ENCODE results near the gene KLHL40. TPM values are rescaled to one million over a fixed set of nuclear protein-coding genes. Genes with fewer than 3 reads are reported as not detected.

KLHL40 gene
- polyA plus RNA-seq, 4 donors = 0.01 to 1.1 (median 0.60) TPM

DNA sequence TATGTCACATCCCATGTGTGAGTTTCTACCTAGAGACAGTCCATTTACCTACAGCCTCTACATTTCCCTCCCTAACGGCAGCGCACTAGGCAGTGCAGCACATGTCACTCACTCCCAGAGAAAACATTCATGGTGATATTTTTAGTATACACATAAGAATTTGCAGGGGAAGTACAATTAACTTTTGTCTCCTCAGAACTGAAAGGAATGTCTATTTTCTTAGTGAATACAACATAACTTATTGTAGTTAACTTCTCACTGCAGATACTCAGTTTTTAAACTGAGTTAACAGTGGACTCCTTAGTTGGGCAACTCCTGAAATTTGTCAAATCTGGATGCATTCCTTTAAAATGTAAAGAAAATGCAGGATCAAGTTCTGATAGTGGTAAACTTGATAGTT is 36.3 kb upstream of the KLHL40 start:
- peaks cover 2 to 20% (median 2%) of the 10 kb centered on the region in 3 donors for H3K4me1 ChIP-seq (ENCODE audit: control insufficient read depth in 3 of 3, insufficient read depth in 2 of 3, low read depth in 1 of 3, low read length in 2 of 3)
- FAIRE-seq = no peak
- 80 to 93% (median 89%) methylated on average over 2 of the region's 2 CpGs for WGBS, 3 donors
- H3K27ac ChIP-seq (ENCODE audit: low read depth in 1 of 3, low read length in 2 of 3) = no peak overlapping the region
- no peak overlapping the region for H3K4me3 ChIP-seq (ENCODE audit: low read depth in 1 of 3, low read length in 3 of 3)
- H3K36me3 ChIP-seq (ENCODE audit: control insufficient read depth in 3 of 3, insufficient read depth in 2 of 3, low read depth in 1 of 3, low read length in 3 of 3) = peaks cover 8 to 32% (median 21%) of the 10 kb centered on the region in 3 donors
- H3K27me3 ChIP-seq (ENCODE audit: control insufficient read depth in 3 of 3, insufficient read depth in 3 of 3, low read length in 3 of 3) = no peaks in the 10 kb centered on the region
- H3K9me3 ChIP-seq (ENCODE audit: control insufficient read depth in 2 of 2, insufficient read depth in 1 of 2, low read depth in 1 of 2, low read length in 1 of 2) = no peaks in the 10 kb centered on the region
- no peak for DNase-seq

DNA sequence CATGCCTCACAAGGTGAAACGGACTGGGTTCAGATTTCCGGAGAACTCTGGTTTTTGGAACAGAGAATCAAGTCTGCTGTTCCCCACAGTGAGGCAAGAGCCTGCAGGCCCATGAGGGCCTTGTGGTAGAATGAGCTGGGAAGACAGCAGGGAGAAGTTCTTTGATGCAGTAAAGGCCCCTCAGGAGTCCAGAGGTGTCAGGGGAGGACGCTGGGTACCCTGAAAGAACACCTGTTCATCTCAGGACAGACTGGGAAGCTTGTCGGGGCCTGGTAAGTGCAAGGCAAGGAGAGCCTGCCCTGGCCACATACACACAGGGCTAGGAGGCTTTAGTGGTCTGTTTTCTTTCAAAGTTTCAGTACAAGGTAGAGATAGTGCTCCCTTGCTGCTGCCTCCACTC is 35.6 kb upstream of the KLHL40 start:
- DNase-seq = no peak
- Histone ChIP-seq H3K36me3 (ENCODE audit: control insufficient read depth in 3 of 3, insufficient read depth in 2 of 3, low read depth in 1 of 3, low read length in 3 of 3) (peaks cover 6 to 27% (median 19%) of the 10 kb centered on the region in 3 donors), H3K27me3 (ENCODE audit: control insufficient read depth in 3 of 3, insufficient read depth in 3 of 3, low read length in 3 of 3) (no peaks in the 10 kb centered on the region), H3K4me1 (ENCODE audit: control insufficient read depth in 3 of 3, insufficient read depth in 2 of 3, low read depth in 1 of 3, low read length in 2 of 3) (peaks cover 2 to 20% (median 2%) of the 10 kb centered on the region in 3 donors), H3K9me3 (ENCODE audit: control insufficient read depth in 2 of 2, insufficient read depth in 1 of 2, low read depth in 1 of 2, low read length in 1 of 2) (no peaks in the 10 kb centered on the region), H3K4me3 (ENCODE audit: low read depth in 1 of 3, low read length in 3 of 3) (no peak overlapping the region), H3K27ac (ENCODE audit: low read depth in 1 of 3, low read length in 2 of 3) (no peak overlapping the region)
- WGBS, 3 donors = 76 to 81% (median 80%) methylated on average over 4 of the region's 4 CpGs
- FAIRE-seq = no peak

DNA sequence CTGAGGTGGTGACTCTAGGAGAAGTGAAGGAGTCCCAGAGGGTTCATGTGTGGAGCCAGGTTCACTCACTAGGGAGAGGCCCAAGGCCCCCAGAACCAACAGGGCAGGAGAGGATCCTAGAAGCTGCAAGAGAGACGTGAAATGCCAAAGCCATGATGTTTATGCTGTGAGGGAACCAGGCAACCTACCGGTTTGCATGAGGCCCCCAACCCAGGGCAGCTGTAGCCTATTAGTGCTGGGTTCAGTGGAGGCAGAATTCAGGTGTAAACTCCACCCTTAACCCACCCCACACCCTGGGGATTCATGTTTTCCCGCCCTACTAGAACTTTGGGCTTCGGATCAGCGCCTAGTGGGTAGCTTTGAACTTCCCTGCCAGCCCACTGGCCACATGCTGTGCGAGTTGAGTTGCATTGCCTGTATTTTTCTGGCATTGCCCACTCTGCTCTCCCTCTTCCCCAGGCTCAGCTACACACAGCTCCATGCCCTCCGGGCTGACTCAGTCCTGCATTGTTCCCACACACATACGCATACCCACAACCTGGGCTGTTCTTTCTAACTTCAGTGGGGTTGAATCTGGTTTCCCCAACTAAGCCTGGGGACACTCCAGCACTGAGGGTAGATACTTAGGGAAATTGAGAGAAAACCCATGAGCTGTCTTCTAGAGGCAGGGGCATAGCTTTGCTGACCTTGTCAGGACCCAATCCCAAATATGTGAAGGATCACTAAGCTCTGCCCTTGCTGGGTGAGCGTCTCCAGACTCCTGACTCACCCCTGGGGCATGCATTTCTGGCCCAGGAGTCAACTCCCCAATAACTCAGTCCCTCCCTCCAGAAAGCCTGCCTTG is 33.9 kb upstream of the KLHL40 start:
- WGBS, 3 donors = 81 to 93% (median 92%) methylated on average over 9 of the region's 9 CpGs
- H3K4me1 ChIP-seq (ENCODE audit: control insufficient read depth in 3 of 3, insufficient read depth in 2 of 3, low read depth in 1 of 3, low read length in 2 of 3) = peaks cover 2 to 28% (median 2%) of the 10 kb centered on the region in 3 donors
- DNase-seq (no peak), FAIRE-seq (no peak)
- H3K4me3 ChIP-seq (ENCODE audit: low read depth in 1 of 3, low read length in 3 of 3) = no peak overlapping the region
- H3K9me3 ChIP-seq (ENCODE audit: control insufficient read depth in 2 of 2, insufficient read depth in 1 of 2, low read depth in 1 of 2, low read length in 1 of 2) = no peaks in the 10 kb centered on the region
- peaks cover 4 to 23% (median 15%) of the 10 kb centered on the region in 3 donors for H3K36me3 ChIP-seq (ENCODE audit: control insufficient read depth in 3 of 3, insufficient read depth in 2 of 3, low read depth in 1 of 3, low read length in 3 of 3)
- H3K27me3 ChIP-seq (ENCODE audit: control insufficient read depth in 3 of 3, insufficient read depth in 3 of 3, low read length in 3 of 3) = no peaks in the 10 kb centered on the region
- H3K27ac ChIP-seq (ENCODE audit: low read depth in 1 of 3, low read length in 2 of 3) = no peak overlapping the region

DNA sequence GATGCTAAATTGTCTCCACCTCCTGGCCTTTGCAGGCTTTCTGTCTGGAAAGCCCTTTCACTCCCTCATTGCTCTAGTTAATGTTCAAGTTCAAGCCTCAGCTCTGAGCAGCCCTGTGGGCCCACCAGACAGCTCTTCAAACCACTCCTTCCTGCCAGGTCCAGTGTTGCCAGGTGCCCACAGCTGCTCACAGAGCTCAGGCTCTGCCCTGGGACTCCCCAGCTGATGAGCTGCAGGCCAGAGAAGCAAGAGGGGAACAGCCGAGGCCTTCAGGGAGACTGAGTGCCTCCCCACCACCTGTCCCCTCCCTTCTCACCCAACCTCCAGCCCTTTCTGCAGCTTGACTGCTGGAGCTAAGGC is 33.1 kb upstream of the KLHL40 start:
- no peak for DNase-seq
- H3K4me1 ChIP-seq (ENCODE audit: control insufficient read depth in 3 of 3, insufficient read depth in 2 of 3, low read depth in 1 of 3, low read length in 2 of 3) = peaks cover 2 to 28% (median 2%) of the 10 kb centered on the region in 3 donors
- peak overlapping the region in 1 of 3 donors; percentile 48 for H3K27ac ChIP-seq (ENCODE audit: low read depth in 1 of 3, low read length in 2 of 3)
- peaks cover 0 to 20% (median 10%) of the 10 kb centered on the region in 3 donors for H3K36me3 ChIP-seq (ENCODE audit: control insufficient read depth in 3 of 3, insufficient read depth in 2 of 3, low read depth in 1 of 3, low read length in 3 of 3)
- no peaks in the 10 kb centered on the region for H3K9me3 ChIP-seq (ENCODE audit: control insufficient read depth in 2 of 2, insufficient read depth in 1 of 2, low read depth in 1 of 2, low read length in 1 of 2)
- H3K27me3 ChIP-seq (ENCODE audit: control insufficient read depth in 3 of 3, insufficient read depth in 3 of 3, low read length in 3 of 3) = no peaks in the 10 kb centered on the region
- no peak for FAIRE-seq
- no peak overlapping the region for H3K4me3 ChIP-seq (ENCODE audit: low read depth in 1 of 3, low read length in 3 of 3)
- 50 to 69% (median 56%) methylated on average over 1 of the region's 1 CpG for WGBS, 3 donors

DNA sequence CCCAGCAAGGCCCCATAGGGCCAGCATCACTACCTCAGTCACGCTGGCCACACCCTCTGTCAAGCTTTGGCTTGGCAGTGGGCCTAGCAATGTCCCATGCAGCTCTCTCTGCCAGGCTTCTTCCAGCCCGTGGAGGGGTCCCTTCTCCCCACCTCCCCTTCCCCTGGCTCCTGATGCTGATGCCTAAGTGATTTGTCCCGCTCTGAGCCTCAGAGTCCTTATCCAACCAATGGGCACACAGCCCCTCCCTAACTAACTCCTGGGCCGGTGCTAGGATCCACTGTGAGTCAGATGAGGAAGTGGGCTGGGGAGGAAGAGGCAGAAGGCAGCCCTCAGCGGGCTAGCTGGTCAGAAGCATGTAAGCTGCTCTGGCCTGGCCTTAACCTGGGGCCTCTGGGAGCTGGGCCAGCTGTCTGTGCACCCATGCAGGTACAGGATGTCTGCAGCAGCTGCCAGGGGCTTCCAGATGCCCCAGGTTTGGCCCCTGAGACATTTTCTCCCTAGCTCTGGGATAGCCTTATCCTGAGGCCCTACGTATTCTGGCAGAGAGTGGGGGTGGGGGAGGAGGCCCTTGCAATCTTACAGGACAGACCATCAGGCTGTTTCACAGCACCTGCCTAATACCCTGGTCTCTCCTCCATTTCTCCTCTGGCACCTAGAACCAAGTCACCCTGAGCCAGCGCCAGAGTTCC is 32.6 kb upstream of the KLHL40 start:
- peaks cover 0 to 18% (median 8%) of the 10 kb centered on the region in 3 donors for H3K36me3 ChIP-seq (ENCODE audit: control insufficient read depth in 3 of 3, insufficient read depth in 2 of 3, low read depth in 1 of 3, low read length in 3 of 3)
- FAIRE-seq (no peak), DNase-seq (peak in 1 of 2 donors; percentile 65)
- peak overlapping the region in 1 of 3 donors; percentile 42 for H3K4me3 ChIP-seq (ENCODE audit: low read depth in 1 of 3, low read length in 3 of 3)
- peaks cover 2 to 28% (median 2%) of the 10 kb centered on the region in 3 donors for H3K4me1 ChIP-seq (ENCODE audit: control insufficient read depth in 3 of 3, insufficient read depth in 2 of 3, low read depth in 1 of 3, low read length in 2 of 3)
- no peaks in the 10 kb centered on the region for H3K9me3 ChIP-seq (ENCODE audit: control insufficient read depth in 2 of 2, insufficient read depth in 1 of 2, low read depth in 1 of 2, low read length in 1 of 2)
- H3K27me3 ChIP-seq (ENCODE audit: control insufficient read depth in 3 of 3, insufficient read depth in 3 of 3, low read length in 3 of 3) = no peaks in the 10 kb centered on the region
- WGBS, 3 donors = 31 to 43% (median 36%) methylated on average over 7 of the region's 7 CpGs
- peak overlapping the region in 1 of 3 donors; percentile 79 for H3K27ac ChIP-seq (ENCODE audit: low read depth in 1 of 3, low read length in 2 of 3)

DNA sequence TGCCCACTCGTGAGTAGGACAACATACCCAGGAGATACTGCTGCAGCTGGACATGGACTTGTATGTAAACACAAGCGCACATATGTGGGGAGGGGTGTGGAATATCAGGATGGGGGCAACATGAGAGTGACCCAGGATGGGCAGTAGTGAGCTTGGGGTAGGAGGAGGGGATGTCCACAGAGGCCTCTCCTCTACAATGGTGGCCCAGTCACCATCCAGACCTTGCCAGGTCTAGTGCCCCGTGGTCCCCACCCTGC is 32.1 kb upstream of the KLHL40 start:
- FAIRE-seq (no peak), DNase-seq (no peak)
- Histone ChIP-seq H3K4me1 (ENCODE audit: control insufficient read depth in 3 of 3, insufficient read depth in 2 of 3, low read depth in 1 of 3, low read length in 2 of 3) (peaks cover 2 to 28% (median 2%) of the 10 kb centered on the region in 3 donors), H3K4me3 (ENCODE audit: low read depth in 1 of 3, low read length in 3 of 3) (peak overlapping the region in 2 of 3 donors; percentile 42 to 82), H3K27ac (ENCODE audit: low read depth in 1 of 3, low read length in 2 of 3) (peak overlapping the region in 1 of 3 donors; percentile 79), H3K27me3 (ENCODE audit: control insufficient read depth in 3 of 3, insufficient read depth in 3 of 3, low read length in 3 of 3) (no peaks in the 10 kb centered on the region), H3K36me3 (ENCODE audit: control insufficient read depth in 3 of 3, insufficient read depth in 2 of 3, low read depth in 1 of 3, low read length in 3 of 3) (peaks cover 0 to 18% (median 3%) of the 10 kb centered on the region in 3 donors), H3K9me3 (ENCODE audit: control insufficient read depth in 2 of 2, insufficient read depth in 1 of 2, low read depth in 1 of 2, low read length in 1 of 2) (no peaks in the 10 kb centered on the region)
- WGBS, 3 donors = 48 to 51% (median 49%) methylated on average over 3 of the region's 3 CpGs

DNA sequence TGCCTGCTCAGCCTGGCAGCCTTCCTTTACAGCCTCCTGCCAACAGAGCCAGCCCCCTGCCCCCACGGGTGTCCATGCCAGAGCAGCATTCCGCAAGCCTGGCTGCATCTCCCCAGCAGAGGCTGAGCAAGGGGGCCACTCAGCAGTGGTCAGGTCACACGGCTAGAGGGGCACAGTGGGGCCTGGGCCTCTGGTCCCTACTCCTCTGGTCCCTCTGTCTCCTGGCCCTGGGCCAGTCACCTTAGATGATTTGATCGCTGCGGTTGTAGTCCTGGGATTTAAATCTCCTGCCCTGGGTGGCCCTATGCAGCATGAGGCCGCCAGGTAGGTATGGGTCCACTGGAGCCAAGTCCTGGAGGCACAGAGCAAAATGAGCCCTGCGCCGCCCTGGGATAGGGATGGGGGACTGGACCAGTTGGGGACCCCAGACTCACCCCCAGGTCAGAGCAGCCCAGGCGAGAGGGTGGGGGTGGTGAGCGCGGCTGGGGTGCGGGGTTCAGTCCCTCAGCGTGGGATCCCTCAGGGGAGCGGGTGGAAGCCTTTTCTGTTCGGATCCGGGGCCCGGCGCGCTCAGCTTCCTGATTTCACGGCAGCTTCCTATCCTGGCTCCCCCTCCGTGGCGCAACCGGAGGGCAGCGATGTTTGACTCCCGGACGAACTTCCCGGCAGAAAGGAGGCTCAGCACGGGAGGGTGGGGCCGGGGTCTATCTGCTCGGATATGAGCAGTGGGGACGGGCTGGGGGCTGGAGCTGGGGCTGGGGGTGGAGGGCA is 31.6 kb upstream of the KLHL40 start, which contains the start of gene ZBTB47:
TSS of gene ZBTB47 (plus strand) at position 138 of the 771 bp plus-strand sequence. CDS start 4,659 bp downstream, outside the sequence.
- DNase-seq = peak; percentile 22 to 58
- no peak for FAIRE-seq
- WGBS, 3 donors = 7 to 12% (median 9%) methylated on average over 30 to 31 of the region's 31 CpGs
- H3K9me3 ChIP-seq (ENCODE audit: control insufficient read depth in 2 of 2, insufficient read depth in 1 of 2, low read depth in 1 of 2, low read length in 1 of 2) = no peaks in the 10 kb centered on the region
- peaks cover 0 to 23% (median 3%) of the 10 kb centered on the region in 3 donors for H3K36me3 ChIP-seq (ENCODE audit: control insufficient read depth in 3 of 3, insufficient read depth in 2 of 3, low read depth in 1 of 3, low read length in 3 of 3)
- H3K27me3 ChIP-seq (ENCODE audit: control insufficient read depth in 3 of 3, insufficient read depth in 3 of 3, low read length in 3 of 3) = no peaks in the 10 kb centered on the region
- H3K27ac ChIP-seq (ENCODE audit: low read depth in 1 of 3, low read length in 2 of 3) = peak within 1 kb of the TSS in 2 of 3 donors; percentile 56 to 79
- H3K4me1 ChIP-seq (ENCODE audit: control insufficient read depth in 3 of 3, insufficient read depth in 2 of 3, low read depth in 1 of 3, low read length in 2 of 3) = peaks cover 2 to 28% (median 2%) of the 10 kb centered on the region in 3 donors
- H3K4me3 ChIP-seq (ENCODE audit: low read depth in 1 of 3, low read length in 3 of 3) = peak within 1 kb of the TSS; percentile 42 to 82 (median 63)

Data from small intestine (tissue), 7 donors.